Peyer's patch (tissue), 4 donors: ENCODE results near the gene TCEANC. TPM values are rescaled to one million over a fixed set of nuclear protein-coding genes. Genes with fewer than 3 reads are reported as not detected.
A peak's percentile ranks its signal among the peaks of the same experiment; 100 is the strongest.
"Not testable (repeated sequence)": the region's sequence is repeated elsewhere in the genome, so short reads cannot be mapped to it uniquely, and the experiment has no call there.

ENCODE experiments used
- DNase-seq, 3 donors: peaks; one replicate each; pipeline ENCODE4 v3.0.0-alpha.2; 2017 to 2019
- H3K27ac ChIP-seq, 4 donors: fragments of 200-600 bp; sonication (generic); one replicate each; pipeline ENCODE4 v1.5.1; 2016 to 2019
- H3K27me3 ChIP-seq, 2 donors: fragments of 200-600 bp; sonication (generic); one replicate each; pipeline ENCODE4 v1.5.1; 2019
- H3K36me3 ChIP-seq, 3 donors: fragments of 200-600 bp; sonication (generic); one replicate each; pipeline ENCODE4 v1.5.1; 2016 to 2019
- H3K4me1 ChIP-seq, 4 donors: fragments of 200-600 bp; sonication (generic); one replicate each; pipeline ENCODE4 v1.5.1; 2016 to 2019
- H3K4me3 ChIP-seq, 4 donors: fragments of 200-600 bp; sonication (generic); 1 replicate in 3 of 4; 2 replicates in 1 of 4; pipeline ENCODE4 v1.5.1; 2016 to 2019; ENCODE audit warnings: mild to moderate bottlenecking in 1 of 4
- H3K9me3 ChIP-seq, 4 donors: fragments of 200-600 bp; sonication (generic); one replicate each; pipeline ENCODE4 v1.5.1; 2016 to 2019; ENCODE audit warnings: mild to moderate bottlenecking in 1 of 4
- POLR2A ChIP-seq, 2 donors: fragments of 450-650 bp; IDR thresholded peaks; one replicate each; pipeline ENCODE4 v1.5.1; 2017; ENCODE audit warnings: antibody characterized with exemption in 2 of 2, mild to moderate bottlenecking in 2 of 2, moderate library complexity in 2 of 2
- total RNA-seq, 4 donors: library from RNA; depleted of rRNA; stranded (reverse); fragments of >200 nt; gene quantifications; one replicate each; pipeline ENCODE4 v1.1.0, GENCODE V29; 2016
- TF ChIP-seq, protein P1 (sequence below), 6 experiments: fragments of 450-650 bp in 4 of 6; fragments of 200-600 bp in 2 of 6; sonication (generic) in 1 of 6; IDR thresholded peaks; one replicate each; pipeline ENCODE4 v1.5.1; 2017 to 2019; ENCODE audit warnings: antibody characterized with exemption in 6 of 6, mild to moderate bottlenecking in 3 of 6, moderate library complexity in 1 of 6

The TCEANC gene
- total RNA-seq, 4 donors from 2014 or later: 2.8 to 9.1 (median 5.8) TPM

DNA sequence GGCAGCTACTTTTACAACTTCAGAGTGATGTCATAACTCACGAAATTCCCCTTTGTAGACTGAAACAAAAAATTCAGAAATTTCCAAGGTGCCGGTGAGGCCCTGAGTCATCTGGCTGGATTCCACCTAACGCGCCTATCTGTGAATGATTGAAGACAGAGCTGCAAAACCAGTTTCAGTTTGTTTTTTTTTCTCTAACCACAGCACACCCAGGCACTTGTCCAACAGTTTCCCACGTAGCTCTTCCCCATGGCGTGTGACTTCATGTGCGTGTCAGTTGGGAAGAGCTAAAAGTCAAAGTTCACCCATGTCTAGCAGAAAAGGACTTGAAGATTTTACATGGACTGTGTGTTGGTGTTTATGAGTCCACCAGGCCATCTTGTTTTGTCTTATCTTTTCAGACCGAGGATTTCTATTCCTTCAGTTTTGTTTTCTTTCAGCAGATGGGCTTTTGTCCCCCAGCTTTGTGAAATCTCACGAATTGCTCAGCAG is 16.4 kb downstream of the TCEANC start:
- Histone ChIP-seq H3K4me1 (no peaks in the 10 kb centered on the region), H3K27ac (peak overlapping the region; percentile 15 to 72 (median 48)), H3K36me3 (no peaks in the 10 kb centered on the region), H3K9me3 (no peaks in the 10 kb centered on the region), H3K27me3 (no peaks in the 10 kb centered on the region), H3K4me3 (peak overlapping the region in 1 of 4 donors; percentile 5)
- DNase-seq: peak; percentile 21 to 76 (median 56)
- peak in 1 of 2 donors; percentile 18 for TF ChIP-seq POLR2A (IDR thresholded peaks at IDR 0.05)
- TF ChIP-seq, protein P1, sequence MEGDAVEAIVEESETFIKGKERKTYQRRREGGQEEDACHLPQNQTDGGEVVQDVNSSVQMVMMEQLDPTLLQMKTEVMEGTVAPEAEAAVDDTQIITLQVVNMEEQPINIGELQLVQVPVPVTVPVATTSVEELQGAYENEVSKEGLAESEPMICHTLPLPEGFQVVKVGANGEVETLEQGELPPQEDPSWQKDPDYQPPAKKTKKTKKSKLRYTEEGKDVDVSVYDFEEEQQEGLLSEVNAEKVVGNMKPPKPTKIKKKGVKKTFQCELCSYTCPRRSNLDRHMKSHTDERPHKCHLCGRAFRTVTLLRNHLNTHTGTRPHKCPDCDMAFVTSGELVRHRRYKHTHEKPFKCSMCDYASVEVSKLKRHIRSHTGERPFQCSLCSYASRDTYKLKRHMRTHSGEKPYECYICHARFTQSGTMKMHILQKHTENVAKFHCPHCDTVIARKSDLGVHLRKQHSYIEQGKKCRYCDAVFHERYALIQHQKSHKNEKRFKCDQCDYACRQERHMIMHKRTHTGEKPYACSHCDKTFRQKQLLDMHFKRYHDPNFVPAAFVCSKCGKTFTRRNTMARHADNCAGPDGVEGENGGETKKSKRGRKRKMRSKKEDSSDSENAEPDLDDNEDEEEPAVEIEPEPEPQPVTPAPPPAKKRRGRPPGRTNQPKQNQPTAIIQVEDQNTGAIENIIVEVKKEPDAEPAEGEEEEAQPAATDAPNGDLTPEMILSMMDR (IDR thresholded peaks at IDR 0.05): no peak

DNA sequence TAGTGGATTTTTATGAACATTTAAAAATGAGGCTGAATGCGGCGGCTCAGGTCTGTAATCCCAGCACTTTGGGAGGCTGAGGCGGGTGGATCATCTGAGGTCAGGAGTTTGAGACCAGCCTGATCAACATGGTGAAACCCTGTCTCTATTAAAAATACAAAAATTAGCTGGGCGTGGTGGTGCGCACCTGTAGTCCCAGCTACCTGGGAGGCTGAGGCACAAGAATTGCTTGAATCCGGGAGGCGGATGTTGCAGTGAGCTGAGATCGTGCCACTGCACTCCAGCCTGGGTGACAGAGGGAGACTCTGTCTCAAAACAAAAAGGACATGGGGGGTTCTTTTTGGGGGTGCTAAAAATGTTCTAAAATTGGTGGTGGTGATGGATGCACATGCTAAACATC is 16.8 kb downstream of the TCEANC start:
- not testable (repeated sequence) for H3K9me3 ChIP-seq, DNase-seq, H3K36me3 ChIP-seq, H3K27me3 ChIP-seq, H3K4me1 ChIP-seq
- peak overlapping the region in 1 of 4 donors; percentile 5 for H3K4me3 ChIP-seq
- peak overlapping the region; percentile 15 to 72 (median 48) for H3K27ac ChIP-seq

DNA sequence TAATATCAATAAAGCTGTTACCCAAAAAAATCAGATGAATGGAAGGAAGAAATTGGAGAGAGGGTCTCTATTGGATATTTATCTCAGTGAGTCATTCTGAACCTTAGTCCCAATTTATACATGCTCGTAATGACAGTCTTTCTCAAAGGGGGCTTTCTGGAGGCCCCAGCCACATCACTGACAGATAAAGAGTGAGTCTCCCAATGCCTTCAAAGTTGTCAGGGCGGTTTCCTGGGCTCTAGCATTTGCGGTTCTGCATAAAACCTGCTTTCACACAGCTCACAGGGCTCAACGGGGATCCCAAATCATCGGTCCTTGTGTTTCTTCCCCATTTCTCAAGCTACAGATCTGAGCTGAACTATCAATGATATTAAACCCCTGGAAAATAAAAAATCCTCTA is 17.3 kb downstream of the TCEANC start:
- Histone ChIP-seq H3K27ac (no peak overlapping the region), H3K9me3 (no peaks in the 10 kb centered on the region), H3K36me3 (no peaks in the 10 kb centered on the region), H3K27me3 (no peaks in the 10 kb centered on the region), H3K4me1 (no peaks in the 10 kb centered on the region), H3K4me3 (no peak overlapping the region)
- TF ChIP-seq, protein P1 (IDR thresholded peaks at IDR 0.05): no peak
- TF ChIP-seq POLR2A (IDR thresholded peaks at IDR 0.05): no peak
- DNase-seq: no peak

DNA sequence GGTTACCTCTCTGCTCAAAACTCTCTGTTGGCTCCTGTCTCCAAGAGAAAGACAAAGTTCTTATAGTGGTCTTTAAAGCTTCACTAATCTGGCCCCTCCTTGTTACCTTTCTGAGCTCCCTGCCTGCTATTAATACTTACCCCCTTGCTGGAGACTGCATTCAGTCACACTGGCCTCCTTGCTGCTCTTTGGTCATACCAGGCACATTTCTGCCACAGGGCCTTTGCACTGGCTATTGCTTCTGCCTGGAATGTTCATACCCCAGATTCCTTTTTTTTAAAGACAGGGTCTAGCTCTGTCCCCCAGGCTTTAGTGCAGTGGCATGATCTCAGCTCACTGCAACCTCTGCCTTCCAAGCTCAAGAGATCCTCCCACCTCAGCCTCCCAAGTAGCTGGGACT is 20.1 kb downstream of the TCEANC start:
- DNase-seq: no peak
- Histone ChIP-seq H3K9me3 (no peaks in the 10 kb centered on the region), H3K4me1 (no peaks in the 10 kb centered on the region), H3K27ac (no peak overlapping the region), H3K4me3 (no peak overlapping the region), H3K27me3 (no peaks in the 10 kb centered on the region), H3K36me3 (no peaks in the 10 kb centered on the region)
- no peak for TF ChIP-seq POLR2A (IDR thresholded peaks at IDR 0.05)
- TF ChIP-seq, protein P1 (IDR thresholded peaks at IDR 0.05): no peak

DNA sequence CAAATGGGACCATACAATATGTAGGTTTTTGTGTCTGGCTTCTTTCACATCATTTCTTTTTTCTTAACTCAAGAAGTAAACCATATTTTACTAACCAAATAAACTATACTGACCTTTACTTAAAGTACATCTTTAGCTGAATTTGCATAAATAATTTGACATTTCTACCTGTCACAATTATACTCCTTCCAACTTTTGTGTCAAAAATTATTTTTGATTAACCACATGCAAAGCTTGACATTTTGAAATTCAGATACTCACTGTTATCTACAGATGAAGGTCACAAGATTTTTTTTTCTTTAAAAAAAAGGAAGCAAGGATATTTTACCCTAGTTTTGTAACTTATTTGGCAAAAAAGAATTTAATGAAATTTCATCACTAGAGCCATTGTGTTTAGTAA is 23.9 kb downstream of the TCEANC start:
- H3K4me1 ChIP-seq: no peaks in the 10 kb centered on the region
- no peak overlapping the region for H3K4me3 ChIP-seq

DNA sequence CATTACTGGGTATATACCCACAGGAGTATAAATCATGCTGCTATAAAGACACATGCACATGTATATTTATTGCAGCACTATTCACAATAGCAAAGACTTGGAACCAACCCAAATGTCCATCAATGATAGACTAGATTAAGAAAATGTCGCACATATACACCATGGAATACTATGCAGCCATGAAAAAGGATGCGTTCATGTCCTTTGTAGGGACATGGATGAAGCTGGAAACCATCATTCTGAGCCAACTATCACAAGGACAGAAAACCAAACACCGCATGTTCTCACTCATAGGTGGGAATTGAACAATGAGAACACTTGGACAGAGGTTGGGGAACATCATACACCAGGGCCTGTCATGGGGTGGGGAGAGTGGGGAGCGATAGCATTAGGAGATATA is 26.8 kb downstream of the TCEANC start:
- not testable (repeated sequence) for H3K36me3 ChIP-seq, H3K9me3 ChIP-seq, H3K4me1 ChIP-seq, H3K27ac ChIP-seq, DNase-seq, H3K27me3 ChIP-seq, H3K4me3 ChIP-seq

More for the DNA sequence above, 23.9 kb downstream of the TCEANC start:
- Histone ChIP-seq H3K36me3 (no peaks in the 10 kb centered on the region), H3K27me3 (no peaks in the 10 kb centered on the region), H3K9me3 (no peaks in the 10 kb centered on the region), H3K27ac (no peak overlapping the region)
- TF ChIP-seq, protein P1 (IDR thresholded peaks at IDR 0.05): no peak
- no peak for TF ChIP-seq POLR2A (IDR thresholded peaks at IDR 0.05)
- no peak for DNase-seq

DNA sequence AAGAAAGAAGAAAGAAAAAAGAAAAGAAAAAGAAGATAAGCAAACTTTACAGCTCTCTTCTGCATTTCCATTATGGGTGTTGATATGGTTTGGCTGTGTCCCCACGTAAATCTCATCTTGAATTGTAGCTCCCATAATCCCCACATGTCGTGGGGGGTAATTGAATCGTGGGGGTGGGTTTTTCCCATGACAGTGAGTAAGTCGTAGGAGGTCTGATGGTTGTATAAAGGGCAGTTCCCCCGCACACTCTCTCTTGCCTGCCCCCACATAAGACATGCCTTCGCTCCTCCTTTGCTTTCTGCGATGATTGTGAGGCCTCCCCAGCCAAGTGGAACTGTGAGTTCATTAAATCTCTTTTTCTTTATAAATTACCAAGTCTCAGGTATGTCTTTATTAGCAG is 28.7 kb downstream of the TCEANC start:
- no peak for DNase-seq
- H3K4me3 ChIP-seq: no peak overlapping the region
- H3K27me3 ChIP-seq: no peaks in the 10 kb centered on the region
- H3K4me1 ChIP-seq: no peaks in the 10 kb centered on the region
- no peak for TF ChIP-seq POLR2A (IDR thresholded peaks at IDR 0.05)
- TF ChIP-seq, protein P1 (IDR thresholded peaks at IDR 0.05): no peak
- no peak overlapping the region for H3K27ac ChIP-seq
- H3K9me3 ChIP-seq: no peaks in the 10 kb centered on the region
- no peaks in the 10 kb centered on the region for H3K36me3 ChIP-seq
